Endothelial cell (in vitro differentiated cells): ENCODE data around the gene NLGN1. TPM values are rescaled to one million over a fixed set of nuclear protein-coding genes. Genes with fewer than 3 reads are reported as not detected.

Experiments used
- DNase-seq: peaks from one replicate; pipeline ENCODE4 v3.0.0; 2021; ENCODE audit warnings: low spot score
- H3K27ac Mint-ChIP-seq: one replicate; pipeline ENCODE4 v1.8.0; 2021; ENCODE audit warnings: mixed read lengths, inconsistent platforms; ENCODE audit not compliant: unreplicated experiment
- H3K27me3 Mint-ChIP-seq: one replicate; pipeline ENCODE4 v1.8.0; 2021; ENCODE audit warnings: mild to moderate bottlenecking, moderate library complexity, mixed read lengths, inconsistent platforms; ENCODE audit not compliant: unreplicated experiment
- H3K36me3 Mint-ChIP-seq: one replicate; pipeline ENCODE4 v1.8.0; 2021; ENCODE audit warnings: mild to moderate bottlenecking, low read depth, mixed read lengths, inconsistent platforms; ENCODE audit not compliant: unreplicated experiment
- H3K4me1 Mint-ChIP-seq: one replicate; pipeline ENCODE4 v1.8.0; 2021; ENCODE audit warnings: mild to moderate bottlenecking, mixed read lengths, inconsistent platforms; ENCODE audit not compliant: unreplicated experiment
- H3K4me3 Mint-ChIP-seq: one replicate; pipeline ENCODE4 v1.8.0; 2021; ENCODE audit warnings: mild to moderate bottlenecking, mixed read lengths, inconsistent platforms; ENCODE audit not compliant: unreplicated experiment
- H3K9me3 Mint-ChIP-seq: one replicate; pipeline ENCODE4 v1.8.0; 2021; ENCODE audit warnings: mixed read lengths, inconsistent platforms; ENCODE audit not compliant: unreplicated experiment
- total RNA-seq: library from RNA; stranded (reverse); fragmentation: NEBNext Ultra II Directional; extraction: Animal tissue kit (Norgen Biotek cat#: 25700); gene quantifications from one replicate; pipeline ENCODE4 v1.2.1, GENCODE V29; 2021; ENCODE audit not compliant: unreplicated experiment
- TF ChIP-seq, protein P1 (sequence below): fragments of 200-600 bp; sonication (generic); IDR thresholded peaks from one replicate; pipeline ENCODE4 v1.5.0; 2021; ENCODE audit warnings: antibody characterized with exemption; ENCODE audit not compliant: unreplicated experiment

The NLGN1 gene
- total RNA-seq, 1 donor from 2014 or later, result 27.6 TPM

DNA sequence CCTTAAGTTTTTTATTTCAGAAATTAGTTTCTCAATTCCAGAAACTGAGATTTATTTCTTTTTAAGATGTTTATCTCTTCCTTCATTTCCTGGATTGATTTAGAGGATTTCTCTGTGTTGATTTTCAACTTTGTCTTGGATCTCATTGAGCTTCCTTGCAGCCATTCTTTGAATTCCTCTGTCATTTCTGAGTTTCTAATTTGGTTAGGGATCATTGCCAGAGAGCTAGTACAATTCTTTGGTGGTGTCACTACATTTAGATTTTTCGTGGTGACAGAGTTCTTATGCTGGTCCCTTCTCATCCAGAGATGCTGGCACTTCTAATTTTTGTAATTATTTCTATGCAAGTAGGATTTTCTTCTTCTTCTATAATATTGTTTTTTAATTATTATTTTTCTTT lies 770.5 kb downstream of the NLGN1 start:
- DNase-seq, result no peak
- TF ChIP-seq, protein P1, sequence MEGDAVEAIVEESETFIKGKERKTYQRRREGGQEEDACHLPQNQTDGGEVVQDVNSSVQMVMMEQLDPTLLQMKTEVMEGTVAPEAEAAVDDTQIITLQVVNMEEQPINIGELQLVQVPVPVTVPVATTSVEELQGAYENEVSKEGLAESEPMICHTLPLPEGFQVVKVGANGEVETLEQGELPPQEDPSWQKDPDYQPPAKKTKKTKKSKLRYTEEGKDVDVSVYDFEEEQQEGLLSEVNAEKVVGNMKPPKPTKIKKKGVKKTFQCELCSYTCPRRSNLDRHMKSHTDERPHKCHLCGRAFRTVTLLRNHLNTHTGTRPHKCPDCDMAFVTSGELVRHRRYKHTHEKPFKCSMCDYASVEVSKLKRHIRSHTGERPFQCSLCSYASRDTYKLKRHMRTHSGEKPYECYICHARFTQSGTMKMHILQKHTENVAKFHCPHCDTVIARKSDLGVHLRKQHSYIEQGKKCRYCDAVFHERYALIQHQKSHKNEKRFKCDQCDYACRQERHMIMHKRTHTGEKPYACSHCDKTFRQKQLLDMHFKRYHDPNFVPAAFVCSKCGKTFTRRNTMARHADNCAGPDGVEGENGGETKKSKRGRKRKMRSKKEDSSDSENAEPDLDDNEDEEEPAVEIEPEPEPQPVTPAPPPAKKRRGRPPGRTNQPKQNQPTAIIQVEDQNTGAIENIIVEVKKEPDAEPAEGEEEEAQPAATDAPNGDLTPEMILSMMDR, result no peak
- Mint-ChIP-seq H3K36me3 (no peaks in the 10 kb centered on the region), H3K27ac (no peak overlapping the region), H3K9me3 (no peaks in the 10 kb centered on the region), H3K4me1 (no peaks in the 10 kb centered on the region), H3K27me3 (no peaks in the 10 kb centered on the region), H3K4me3 (no peak overlapping the region)

DNA sequence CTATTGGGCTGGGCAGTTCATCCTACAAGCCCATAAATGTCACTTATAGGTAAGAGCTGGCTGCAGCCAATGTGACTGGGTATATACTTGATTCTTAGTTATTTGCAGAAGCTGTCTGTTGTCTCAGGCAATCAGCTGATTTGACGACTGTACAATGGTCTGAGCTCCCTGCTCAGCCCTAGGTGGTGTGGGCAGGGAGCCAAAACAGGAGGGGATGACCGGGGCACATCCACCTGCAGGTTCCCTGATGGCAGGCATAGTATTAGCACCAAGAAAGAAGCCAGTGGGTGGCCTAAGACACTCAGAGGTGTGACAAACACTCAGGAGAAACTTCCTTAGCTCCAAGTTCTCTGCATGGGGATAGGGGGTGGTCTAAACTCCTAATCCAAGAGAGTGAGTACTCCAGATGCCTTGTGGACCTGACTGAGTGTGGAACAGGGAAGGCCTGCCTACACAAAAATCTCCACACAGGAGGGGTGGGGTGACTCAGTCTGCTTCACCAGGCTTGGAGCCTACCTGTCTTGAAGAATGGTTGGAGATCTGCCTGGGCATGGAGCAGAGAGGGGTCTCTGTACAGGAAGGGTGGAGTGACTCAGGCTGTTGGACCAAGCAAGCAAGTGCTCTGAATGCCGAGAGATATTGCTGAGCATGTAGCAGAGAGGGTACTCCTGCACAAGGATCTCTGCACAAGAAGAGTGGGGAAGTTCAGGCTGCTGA lies 771.2 kb downstream of the NLGN1 start:
- Mint-ChIP-seq H3K4me3 (no peak overlapping the region), H3K4me1 (no peaks in the 10 kb centered on the region), H3K9me3 (no peaks in the 10 kb centered on the region), H3K27ac (no peak overlapping the region), H3K27me3 (no peaks in the 10 kb centered on the region), H3K36me3 (no peaks in the 10 kb centered on the region)
- no peak for DNase-seq
- TF ChIP-seq, protein P1, result no peak

DNA sequence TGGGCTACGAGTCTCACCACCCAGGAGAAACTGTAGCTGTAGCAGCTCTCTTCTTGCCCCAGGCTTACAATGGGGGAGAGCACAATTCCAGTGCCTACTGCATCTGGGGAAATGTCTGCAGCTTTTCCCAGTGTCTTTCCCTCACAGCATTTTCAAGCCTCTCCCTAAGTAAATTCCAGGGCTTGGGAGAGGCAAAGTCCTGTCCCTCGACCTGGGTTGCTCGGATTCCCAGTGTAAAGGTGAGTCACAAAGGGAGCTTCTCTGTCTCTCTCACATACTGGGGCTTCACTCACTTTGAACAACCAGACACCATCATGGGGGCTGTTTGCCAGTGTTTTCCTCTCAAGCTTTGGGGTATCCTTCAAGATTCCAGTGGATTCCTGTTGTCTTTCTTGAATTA lies 772.2 kb downstream of the NLGN1 start:
- no peaks in the 10 kb centered on the region for H3K36me3 Mint-ChIP-seq
- no peaks in the 10 kb centered on the region for H3K27me3 Mint-ChIP-seq
- no peak overlapping the region for H3K27ac Mint-ChIP-seq
- H3K9me3 Mint-ChIP-seq, result no peaks in the 10 kb centered on the region
- TF ChIP-seq, protein P1, result no peak
- no peaks in the 10 kb centered on the region for H3K4me1 Mint-ChIP-seq
- DNase-seq, result no peak
- no peak overlapping the region for H3K4me3 Mint-ChIP-seq

DNA sequence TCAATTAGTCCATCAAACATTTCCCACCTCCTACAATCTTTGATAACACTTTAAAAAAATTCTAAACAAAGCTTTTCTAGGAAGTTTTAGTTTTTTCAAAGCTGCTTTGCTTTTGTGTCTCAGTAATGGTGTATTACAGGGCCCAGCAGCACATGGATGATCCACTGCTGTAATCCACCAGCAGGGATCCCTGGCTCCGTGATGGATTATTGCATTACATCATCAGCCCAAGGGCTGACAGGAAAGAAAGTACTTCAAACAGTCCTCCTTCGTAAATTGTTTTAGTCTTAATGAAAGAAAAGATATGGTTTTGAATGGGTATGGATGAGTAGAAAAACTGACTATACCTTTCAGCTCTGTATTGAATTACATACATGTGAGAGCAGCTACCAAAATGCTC lies 772.7 kb downstream of the NLGN1 start:
- no peak overlapping the region for H3K4me3 Mint-ChIP-seq
- no peaks in the 10 kb centered on the region for H3K9me3 Mint-ChIP-seq
- no peak overlapping the region for H3K27ac Mint-ChIP-seq
- H3K27me3 Mint-ChIP-seq, result no peaks in the 10 kb centered on the region
- TF ChIP-seq, protein P1, result no peak
- H3K4me1 Mint-ChIP-seq, result no peaks in the 10 kb centered on the region
- H3K36me3 Mint-ChIP-seq, result no peaks in the 10 kb centered on the region
- no peak for DNase-seq

DNA sequence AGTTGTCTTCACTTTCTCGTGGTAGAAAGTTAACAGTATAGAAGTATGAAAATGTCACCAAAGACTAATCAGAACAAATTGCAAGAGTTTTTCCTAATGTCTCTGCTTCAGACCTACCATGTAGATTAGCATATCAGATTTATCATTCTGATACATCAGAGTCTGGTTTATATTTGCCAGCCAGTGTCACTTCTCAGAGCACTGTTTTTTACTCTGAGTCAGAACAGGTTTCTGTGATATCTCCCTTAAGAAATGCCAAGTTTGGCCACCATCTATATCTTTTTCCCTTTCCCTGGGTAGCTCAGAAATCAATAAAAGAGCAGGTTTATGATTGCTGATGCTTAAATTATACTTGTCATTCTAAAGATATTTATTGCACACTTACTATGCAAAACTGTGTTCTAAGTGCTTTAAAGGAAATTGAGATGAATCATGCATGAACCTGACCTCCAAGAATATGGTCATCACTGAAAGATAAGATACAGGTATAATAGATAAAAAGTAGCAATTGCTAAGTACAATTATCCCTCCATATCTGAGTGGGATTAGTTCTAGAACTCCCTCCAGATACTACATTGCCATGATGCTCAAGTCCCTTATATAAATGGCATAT lies 788.9 kb downstream of the NLGN1 start:
- TF ChIP-seq, protein P1, result no peak
- Mint-ChIP-seq H3K4me1 (no peaks in the 10 kb centered on the region), H3K4me3 (no peak overlapping the region), H3K27me3 (no peaks in the 10 kb centered on the region), H3K27ac (no peak overlapping the region), H3K9me3 (no peaks in the 10 kb centered on the region), H3K36me3 (no peaks in the 10 kb centered on the region)
- no peak for DNase-seq
